ENCODE data around the gene GGTLC1. TPM values are rescaled to one million over a fixed set of nuclear protein-coding genes. Genes with fewer than 3 reads are reported as not detected.

Gene GGTLC1
- total RNA-seq, 1 donor from 2014 or later, result 57.2 TPM

DNA sequence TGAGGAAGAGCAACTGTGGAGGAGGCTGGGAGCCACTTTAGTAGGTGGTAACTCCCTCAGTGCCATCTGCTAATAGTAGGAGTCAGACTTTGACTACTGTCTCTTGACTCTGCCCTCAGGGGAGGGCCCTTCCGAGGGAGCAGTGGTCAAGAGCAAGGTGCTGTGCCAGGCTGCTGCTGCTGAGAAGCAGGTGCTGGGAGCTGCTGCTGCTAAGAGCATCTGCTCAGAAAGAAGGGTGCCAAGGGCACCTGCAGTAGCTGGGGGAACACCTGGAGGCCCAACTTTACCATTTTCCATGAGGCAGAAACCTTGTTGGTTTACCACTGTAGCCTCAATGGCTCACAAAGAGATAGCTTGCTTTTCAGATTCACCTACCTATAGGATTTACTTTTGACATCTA lies 18.5 kb downstream of the GGTLC1 start:
- no peak overlapping the region for H3K4me3 ChIP-seq
- H3K27ac ChIP-seq, result no peak overlapping the region
- TF ChIP-seq, protein P1, sequence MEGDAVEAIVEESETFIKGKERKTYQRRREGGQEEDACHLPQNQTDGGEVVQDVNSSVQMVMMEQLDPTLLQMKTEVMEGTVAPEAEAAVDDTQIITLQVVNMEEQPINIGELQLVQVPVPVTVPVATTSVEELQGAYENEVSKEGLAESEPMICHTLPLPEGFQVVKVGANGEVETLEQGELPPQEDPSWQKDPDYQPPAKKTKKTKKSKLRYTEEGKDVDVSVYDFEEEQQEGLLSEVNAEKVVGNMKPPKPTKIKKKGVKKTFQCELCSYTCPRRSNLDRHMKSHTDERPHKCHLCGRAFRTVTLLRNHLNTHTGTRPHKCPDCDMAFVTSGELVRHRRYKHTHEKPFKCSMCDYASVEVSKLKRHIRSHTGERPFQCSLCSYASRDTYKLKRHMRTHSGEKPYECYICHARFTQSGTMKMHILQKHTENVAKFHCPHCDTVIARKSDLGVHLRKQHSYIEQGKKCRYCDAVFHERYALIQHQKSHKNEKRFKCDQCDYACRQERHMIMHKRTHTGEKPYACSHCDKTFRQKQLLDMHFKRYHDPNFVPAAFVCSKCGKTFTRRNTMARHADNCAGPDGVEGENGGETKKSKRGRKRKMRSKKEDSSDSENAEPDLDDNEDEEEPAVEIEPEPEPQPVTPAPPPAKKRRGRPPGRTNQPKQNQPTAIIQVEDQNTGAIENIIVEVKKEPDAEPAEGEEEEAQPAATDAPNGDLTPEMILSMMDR (IDR thresholded peaks at IDR 0.05), result no peak
- H3K36me3 ChIP-seq, result no peaks in the 10 kb centered on the region
- no peaks in the 10 kb centered on the region for H3K9me3 ChIP-seq
- DNase-seq (no peak), ATAC-seq (no peak)
- no peaks in the 10 kb centered on the region for H3K27me3 ChIP-seq (ENCODE audit: low read depth)
- no peaks in the 10 kb centered on the region for H3K4me1 ChIP-seq
- intact Hi-C loops (cut with DNase I), result no loop called here

DNA sequence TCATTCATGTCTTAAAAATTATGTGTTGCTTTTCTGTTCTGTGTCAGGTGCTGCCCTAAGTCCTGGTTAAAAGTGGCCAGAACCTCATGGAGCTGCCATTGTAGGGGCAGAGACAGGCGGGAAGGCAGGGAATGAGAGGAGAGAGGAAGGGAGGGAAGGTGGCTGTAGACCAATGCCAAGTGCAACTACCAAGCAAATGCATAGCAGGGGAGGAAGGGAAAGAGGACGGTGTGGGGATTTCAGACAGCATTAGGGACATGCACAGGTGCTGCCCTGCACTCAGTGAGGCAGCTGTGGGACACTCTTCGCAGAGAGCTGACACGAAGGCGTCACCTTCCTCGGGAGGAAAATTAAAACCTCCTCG lies 21.0 kb downstream of the GGTLC1 start:
- DNase-seq (no peak), ATAC-seq (no peak)
- H3K4me3 ChIP-seq, result no peak overlapping the region
- intact Hi-C loops (cut with DNase I), result no loop called here
- TF ChIP-seq, protein P1 (IDR thresholded peaks at IDR 0.05), result no peak
- no peaks in the 10 kb centered on the region for H3K9me3 ChIP-seq
- no peaks in the 10 kb centered on the region for H3K4me1 ChIP-seq
- H3K36me3 ChIP-seq, result no peaks in the 10 kb centered on the region
- no peak overlapping the region for H3K27ac ChIP-seq
- H3K27me3 ChIP-seq (ENCODE audit: low read depth), result no peaks in the 10 kb centered on the region

DNA sequence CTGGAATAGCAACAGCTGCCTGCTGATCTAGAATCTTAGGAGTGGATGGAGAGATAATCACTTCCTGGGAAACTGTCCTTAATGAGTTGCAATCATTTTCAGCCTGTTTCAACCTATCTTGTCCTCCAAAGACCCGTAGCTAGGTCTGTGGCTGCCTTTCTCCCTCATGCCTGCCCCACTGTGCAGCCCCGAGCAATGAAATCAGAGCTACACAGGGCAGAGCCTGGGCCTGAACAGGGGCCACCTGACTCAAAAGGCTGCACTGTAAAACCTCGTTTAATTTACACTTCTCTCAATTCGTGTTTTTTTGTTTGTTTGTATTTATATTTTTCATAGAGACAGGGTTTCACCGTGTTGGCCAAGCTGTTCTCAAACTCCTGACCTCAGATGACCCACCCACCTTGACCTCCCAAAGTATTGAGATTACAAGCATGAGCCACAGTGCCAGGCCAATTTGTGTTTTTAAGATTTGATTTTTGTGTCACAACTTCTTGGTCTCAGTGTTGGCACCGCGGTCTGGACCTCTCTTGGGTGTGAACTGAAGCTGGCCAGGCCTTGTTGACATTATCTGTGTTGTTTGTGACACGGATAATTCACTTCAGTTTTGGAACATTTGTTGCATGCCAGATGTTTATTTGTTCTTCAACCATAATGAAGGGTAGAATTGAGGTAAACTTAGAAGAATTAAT lies 21.5 kb downstream of the GGTLC1 start:
- no peaks in the 10 kb centered on the region for H3K9me3 ChIP-seq
- intact Hi-C loops (cut with DNase I), result no loop called here

DNA sequence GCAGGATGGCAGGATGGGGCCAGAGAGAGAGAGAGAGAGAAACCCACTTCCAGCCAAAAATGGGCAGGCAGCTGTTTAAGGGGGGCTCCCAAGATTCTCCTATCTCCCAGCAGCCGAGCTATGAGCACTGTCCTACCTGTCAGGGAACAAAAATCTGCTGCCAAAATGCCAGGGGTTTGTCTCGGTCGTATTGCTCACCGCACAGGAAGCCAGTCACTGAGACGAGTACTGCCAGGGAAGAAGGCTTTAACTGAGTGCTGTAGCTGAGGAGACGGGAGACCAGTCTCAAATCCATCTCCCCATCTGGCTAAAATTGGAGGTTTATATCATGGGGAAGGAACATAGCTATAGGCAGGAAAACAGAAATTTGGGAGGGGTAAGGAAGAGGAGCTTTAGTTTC lies 22.3 kb downstream of the GGTLC1 start:
- H3K27me3 ChIP-seq (ENCODE audit: low read depth), result no peaks in the 10 kb centered on the region
- H3K4me1 ChIP-seq, result no peaks in the 10 kb centered on the region
- H3K9me3 ChIP-seq, result no peaks in the 10 kb centered on the region
- DNase-seq (no peak), ATAC-seq (no peak)
- intact Hi-C loops (cut with DNase I), result no loop called here
- H3K36me3 ChIP-seq, result no peaks in the 10 kb centered on the region
- TF ChIP-seq, protein P1 (IDR thresholded peaks at IDR 0.05), result no peak
- no peak overlapping the region for H3K4me3 ChIP-seq
- H3K27ac ChIP-seq, result no peak overlapping the region

More for the DNA sequence above, 21.5 kb downstream of the GGTLC1 start:
- ATAC-seq, result no peak
- Histone ChIP-seq H3K36me3 (no peaks in the 10 kb centered on the region), H3K4me1 (no peaks in the 10 kb centered on the region), H3K27ac (no peak overlapping the region), H3K4me3 (no peak overlapping the region), H3K27me3 (ENCODE audit: low read depth) (no peaks in the 10 kb centered on the region)
- TF ChIP-seq, protein P1 (IDR thresholded peaks at IDR 0.05), result no peak
- DNase-seq, result no peak

DNA sequence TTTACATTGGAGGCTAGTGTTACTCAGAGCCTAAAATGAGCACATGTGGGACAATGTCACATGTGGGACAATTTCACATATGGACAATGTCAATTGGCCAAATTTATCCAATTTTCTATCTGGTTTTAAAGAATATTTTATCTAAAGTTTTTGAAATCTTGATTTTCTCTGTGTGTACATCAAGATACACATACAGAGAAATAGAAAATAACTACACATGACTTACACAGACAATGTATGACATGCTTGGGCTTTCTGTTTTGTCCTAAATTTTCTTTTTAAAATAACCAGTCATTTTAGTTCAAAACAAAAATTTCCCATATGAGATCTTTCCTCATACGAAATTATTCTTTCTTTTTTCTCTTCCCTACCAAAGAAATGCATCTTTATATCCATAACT lies 24.6 kb downstream of the GGTLC1 start:
- ATAC-seq (no peak), DNase-seq (no peak)
- Histone ChIP-seq H3K9me3 (no peaks in the 10 kb centered on the region), H3K4me3 (no peak overlapping the region), H3K27ac (no peak overlapping the region), H3K36me3 (no peaks in the 10 kb centered on the region), H3K27me3 (ENCODE audit: low read depth) (no peaks in the 10 kb centered on the region), H3K4me1 (no peaks in the 10 kb centered on the region)
- intact Hi-C loops (cut with DNase I), result no loop called here
- TF ChIP-seq, protein P1 (IDR thresholded peaks at IDR 0.05), result no peak

Measured in lower lobe of right lung (tissue), 2 donors.